Esophagus muscularis mucosa (tissue), 4 donors: ENCODE results near the gene ATAD2B. TPM values are rescaled to one million over a fixed set of nuclear protein-coding genes. Genes with fewer than 3 reads are reported as not detected.

Experiments
- DNase-seq: peaks from one replicate; pipeline ENCODE4 v3.0.0-alpha.2; 2017; ENCODE audit errors: extremely low spot score
- H3K27ac ChIP-seq, 4 donors: fragments of 200-600 bp; sonication (generic); replicated peaks in 1 of 4; 1 replicate in 3 of 4; 2 replicates in 1 of 4; pipeline ENCODE4 v1.5.1; 2016 to 2019; ENCODE audit warnings: mild to moderate bottlenecking in 1 of 4
- H3K27me3 ChIP-seq, 4 donors: fragments of 200-600 bp; sonication (generic); one replicate each; pipeline versions ENCODE4 v1.5.1 to v1.6.0; 2016 to 2019
- H3K36me3 ChIP-seq, 4 donors: fragments of 200-600 bp; sonication (generic); one replicate each; pipeline ENCODE4 v1.5.1; 2016 to 2019
- H3K4me1 ChIP-seq, 4 donors: fragments of 200-600 bp; sonication (generic); one replicate each; pipeline ENCODE4 v1.5.1; 2016 to 2019
- H3K4me3 ChIP-seq, 4 donors: fragments of 200-600 bp; sonication (generic); 1 replicate in 2 of 4; 2 replicates in 2 of 4; pipeline ENCODE4 v1.5.1; 2016 to 2019; ENCODE audit warnings: mild to moderate bottlenecking in 4 of 4, moderate library complexity in 1 of 4
- H3K9me3 ChIP-seq, 4 donors: fragments of 200-600 bp; sonication (generic); 1 replicate in 3 of 4; 2 replicates in 1 of 4; pipeline ENCODE4 v1.5.1; 2016 to 2019
- CTCF ChIP-seq, 3 experiments: fragments of 200-600 bp in 2 of 3; fragments of 450-650 bp in 1 of 3; sonication (generic) in 2 of 3; IDR thresholded peaks; one replicate each; pipeline ENCODE4 v1.5.1; 2017 to 2019; ENCODE audit warnings: antibody characterized with exemption in 3 of 3, mild to moderate bottlenecking in 2 of 3, moderate library complexity in 1 of 3
- EP300 ChIP-seq: sonication (generic); formaldehyde crosslinking; IDR thresholded peaks from one replicate; pipeline ENCODE4 v1.6.1; 2017; ENCODE audit warnings: antibody characterized with exemption
- POLR2A ChIP-seq: fragments of 450-650 bp; IDR thresholded peaks from one replicate; pipeline ENCODE4 v1.6.1; 2017; ENCODE audit warnings: antibody characterized with exemption, moderate library complexity, mild to moderate bottlenecking, low read depth
- POLR2AphosphoS5 ChIP-seq, 2 donors: sonication (generic); formaldehyde crosslinking; IDR thresholded peaks; one replicate each; pipeline ENCODE4 v1.6.1; 2017; ENCODE audit warnings: antibody characterized with exemption in 2 of 2
- WGBS: methylation state at CpG from one replicate; pipeline ENCODE4 v1.1.5; 2018; 5-methylcytosine and 5-hydroxymethylcytosine counted together
- intact Hi-C: fragments of 100-400 bp; cut with DNase I; formaldehyde crosslinking; loops from one replicate; pipeline ENCODE4 v1.15.1; 2023
- total RNA-seq, 4 donors: library from RNA; depleted of rRNA; stranded (reverse); fragments of >200 nt; gene quantifications; one replicate each; pipeline versions ENCODE4 v1.1.0 to v1.2.1, GENCODE V29; 2016

ATAD2B gene
- total RNA-seq, 4 donors from 2014 or later = 8.0 to 17.4 (median 13.5) TPM

- H3K4me3 ChIP-seq = no peak overlapping the region
- intact Hi-C loops = no loop called here
- no peak for TF ChIP-seq CTCF (IDR thresholded peaks at IDR 0.05)
- no peak for TF ChIP-seq POLR2AphosphoS5 (IDR thresholded peaks at IDR 0.05)
- no peak for TF ChIP-seq EP300
- no peak for TF ChIP-seq POLR2A
- 87% methylated on average over 2 of the region's 2 CpGs for WGBS
- H3K36me3 ChIP-seq = no peaks in the 10 kb centered on the region
- peaks cover 15 to 64% (median 56%) of the 10 kb centered on the region in 4 donors for H3K4me1 ChIP-seq
- DNase-seq = no peak
- no peaks in the 10 kb centered on the region for H3K27me3 ChIP-seq
- H3K9me3 ChIP-seq = no peaks in the 10 kb centered on the region
- H3K27ac ChIP-seq = peak overlapping the region; percentile 25 to 50 (median 36)
Measured at GRCh38 chr2:23903034-23903433, 23.9 kb downstream of the ATAD2B start.

DNA sequence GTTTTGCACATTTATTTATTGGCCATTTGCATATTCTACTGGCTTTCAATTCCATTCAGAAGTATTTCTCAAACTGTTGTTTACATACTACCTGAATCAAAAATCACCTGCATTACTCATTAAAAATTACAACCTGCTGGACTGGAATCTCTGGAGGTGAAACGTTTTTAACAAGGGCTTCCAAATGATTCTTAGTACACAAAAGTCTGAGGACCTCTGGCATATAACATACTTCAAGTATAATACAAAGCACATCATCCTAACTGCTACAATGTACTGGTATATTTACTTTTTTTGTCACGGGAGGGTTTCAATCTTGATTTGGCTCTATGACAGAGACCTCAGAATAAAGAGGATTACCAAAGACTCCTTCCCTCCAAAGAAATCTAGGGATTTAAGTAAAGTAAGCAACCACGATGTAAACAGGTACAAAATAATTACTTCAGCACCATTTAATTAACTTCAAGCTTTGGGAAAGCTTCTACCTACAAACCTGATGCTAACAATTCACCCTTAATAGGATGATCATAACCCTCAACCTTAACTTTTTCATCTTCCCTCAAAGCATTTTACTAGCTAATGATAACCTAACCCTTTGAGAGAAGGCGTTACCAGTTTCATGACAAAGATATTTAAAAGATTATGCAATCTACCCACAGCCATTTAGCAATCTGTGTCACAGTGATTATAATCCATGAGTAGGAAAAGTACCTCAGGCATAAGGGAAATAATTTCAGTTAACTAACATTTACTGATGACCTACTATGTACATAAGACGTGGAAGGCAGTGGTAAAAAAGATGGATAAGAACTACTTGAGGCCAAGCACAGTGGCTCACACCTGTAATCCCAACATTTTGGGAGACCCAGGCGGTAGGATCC lies 24.7 kb downstream of the ATAD2B start:
- Histone ChIP-seq H3K27ac (peak overlapping the region; percentile 4 to 42 (median 36)), H3K4me1 (peaks cover 15 to 64% (median 56%) of the 10 kb centered on the region in 4 donors), H3K27me3 (no peaks in the 10 kb centered on the region), H3K4me3 (no peak overlapping the region), H3K36me3 (no peaks in the 10 kb centered on the region), H3K9me3 (no peaks in the 10 kb centered on the region)
- 62% methylated on average over 6 of the region's 6 CpGs for WGBS
- DNase-seq = no peak
- TF ChIP-seq POLR2AphosphoS5 (IDR thresholded peaks at IDR 0.05) (no peak), CTCF (IDR thresholded peaks at IDR 0.05) (no peak), POLR2A (no peak), EP300 (no peak)
- intact Hi-C loops = no loop called here

DNA sequence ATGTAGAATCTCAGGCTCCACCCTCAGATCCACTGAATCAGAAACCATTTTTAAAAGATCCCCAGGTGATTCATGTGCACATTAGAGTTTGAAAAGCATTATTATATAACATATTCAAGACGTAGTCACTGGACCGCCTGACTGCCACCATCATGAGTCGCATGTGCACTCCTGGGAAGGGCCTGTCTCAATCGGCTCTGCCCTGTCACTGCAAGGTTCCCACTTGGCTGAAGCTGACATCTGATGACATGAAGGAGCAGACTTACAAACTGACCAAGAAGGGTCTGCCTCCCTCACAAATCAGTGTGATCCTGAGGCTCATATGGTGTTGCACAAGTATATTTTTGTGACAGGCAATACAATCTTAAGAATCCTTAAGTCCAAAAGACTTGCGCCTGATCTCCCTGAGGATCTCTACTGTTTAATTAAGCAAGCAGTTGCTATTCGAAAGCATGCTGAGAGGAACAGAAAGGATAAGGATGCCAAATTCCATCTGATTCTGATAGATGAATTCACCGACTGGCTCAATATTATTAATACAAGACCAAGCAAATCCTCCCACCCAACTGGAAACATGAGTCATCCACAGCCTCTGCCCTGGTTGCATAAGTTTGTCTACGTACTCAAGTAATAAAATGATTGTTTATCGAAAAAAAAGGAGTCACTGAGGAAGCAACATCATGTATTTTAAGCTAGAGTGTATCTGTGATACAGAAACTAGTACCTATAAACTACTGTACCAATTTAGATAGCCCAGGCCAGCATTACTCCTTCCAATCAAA lies 26.2 kb downstream of the ATAD2B start:
- no peaks in the 10 kb centered on the region for H3K36me3 ChIP-seq
- H3K27me3 ChIP-seq = no peaks in the 10 kb centered on the region
- H3K4me1 ChIP-seq = peaks cover 15 to 58% (median 56%) of the 10 kb centered on the region in 4 donors
- no peaks in the 10 kb centered on the region for H3K9me3 ChIP-seq
- intact Hi-C loops = no loop called here
- no peak overlapping the region for H3K4me3 ChIP-seq
- DNase-seq = no peak
- 48% methylated on average over 9 of the region's 9 CpGs for WGBS
- TF ChIP-seq CTCF (IDR thresholded peaks at IDR 0.05) = no peak
- TF ChIP-seq POLR2A = no peak
- TF ChIP-seq EP300 = no peak
- no peak for TF ChIP-seq POLR2AphosphoS5 (IDR thresholded peaks at IDR 0.05)
- peak overlapping the region; percentile 24 to 49 (median 38) for H3K27ac ChIP-seq

DNA sequence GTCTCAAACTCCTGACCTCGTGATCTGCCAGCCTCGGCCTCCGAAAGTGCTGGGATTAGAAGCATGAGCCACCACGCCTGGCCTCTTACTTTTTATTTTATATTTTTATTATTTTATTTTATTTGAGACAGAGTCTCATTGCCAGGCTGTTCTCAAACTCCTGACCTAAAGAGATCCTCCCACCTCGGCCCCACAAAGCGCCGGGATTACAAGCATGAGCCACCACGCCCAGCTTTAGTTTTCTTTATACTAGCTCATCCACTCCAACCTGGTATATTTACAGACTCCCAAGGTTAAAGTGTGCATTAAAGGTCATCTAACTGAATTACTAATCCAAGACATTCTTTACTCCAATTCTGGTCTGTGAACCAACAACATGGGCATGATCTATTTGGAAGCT lies 26.8 kb downstream of the ATAD2B start:
- intact Hi-C loops = no loop called here
- no peak for TF ChIP-seq CTCF (IDR thresholded peaks at IDR 0.05)
- TF ChIP-seq POLR2A = no peak
- no peak for TF ChIP-seq EP300
- no peak for TF ChIP-seq POLR2AphosphoS5 (IDR thresholded peaks at IDR 0.05)
- WGBS = 96% methylated on average over 8 of the region's 8 CpGs
- Histone ChIP-seq H3K27me3 (no peaks in the 10 kb centered on the region), H3K4me1 (peaks cover 15 to 52% (median 51%) of the 10 kb centered on the region in 4 donors), H3K4me3 (no peak overlapping the region), H3K36me3 (no peaks in the 10 kb centered on the region), H3K27ac (peak overlapping the region; percentile 24 to 49 (median 38)), H3K9me3 (no peaks in the 10 kb centered on the region)
- no peak for DNase-seq
